Activated T-helper 1 cell treated with anti-CD3 and anti-CD28 coated beads, Interleukin-12 subunit alpha, Interleukin-12 subunit beta, Interleukin-2, Interleukin-4 antibody, amounts not matched to agents 30 ng/mL and 10 ng/mL and 1 ng/mL, durations not matched to agents 14 hours and 24 hours and 36 hours (primary cell): ENCODE data around the gene ITPR2. TPM values are rescaled to one million over a fixed set of nuclear protein-coding genes. Genes with fewer than 3 reads are reported as not detected.

ENCODE experiments used
- DNase-seq: peaks from one replicate; pipeline ENCODE4 v3.0.0; 2021; ENCODE audit warnings: low spot score
- H3K27ac Mint-ChIP-seq: one replicate; pipeline ENCODE4 v1.8.0; 2021; ENCODE audit warnings: mild to moderate bottlenecking, mixed read lengths
- H3K27me3 Mint-ChIP-seq: one replicate; pipeline ENCODE4 v1.8.0; 2022; ENCODE audit warnings: mild to moderate bottlenecking, moderate library complexity, mixed read lengths; ENCODE audit not compliant: insufficient read depth
- H3K36me3 Mint-ChIP-seq: one replicate; pipeline ENCODE4 v1.8.0; 2021; ENCODE audit warnings: low read depth, mixed read lengths
- H3K4me1 Mint-ChIP-seq: one replicate; pipeline ENCODE4 v1.8.0; 2021; ENCODE audit warnings: low read depth, mixed read lengths
- H3K4me3 Mint-ChIP-seq: one replicate; pipeline ENCODE4 v1.8.0; 2021; ENCODE audit warnings: mild to moderate bottlenecking, moderate library complexity, mixed read lengths
- H3K9me3 Mint-ChIP-seq: one replicate; pipeline ENCODE4 v1.8.0; 2021; ENCODE audit warnings: mixed read lengths
- intact Hi-C: fragments of 100-400 bp; cut with micrococcal nuclease; formaldehyde crosslinking; loops from one replicate; pipeline ENCODE4 v1.15.1; 2024
- total RNA-seq: library from RNA; stranded (reverse); gene quantifications from 2 replicates; pipeline ENCODE4 v1.2.3, GENCODE V29; 2022

The ITPR2 gene
- total RNA-seq, 1 donor from 2014 or later, result 34.2 TPM

DNA sequence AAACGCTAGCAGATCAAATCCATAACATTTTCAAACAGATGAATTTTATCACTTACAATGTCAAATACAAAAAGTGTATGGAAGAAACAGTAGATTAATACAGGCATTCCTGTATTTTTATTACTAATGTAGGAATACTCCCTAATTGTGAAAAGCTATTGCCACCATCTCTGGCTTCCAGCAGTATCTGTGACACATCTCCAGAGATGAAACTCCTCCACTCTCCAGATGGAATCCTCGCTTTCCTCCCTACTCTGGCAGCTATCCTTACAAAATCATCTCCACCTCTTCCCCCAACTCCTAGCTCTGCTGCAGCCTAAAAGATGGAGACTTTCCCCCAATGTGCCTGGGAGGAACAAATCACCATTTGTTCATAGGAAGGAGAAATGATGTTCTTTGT lies 426.2 kb downstream of the ITPR2 start:
- DNase-seq, result no peak
- no peaks in the 10 kb centered on the region for H3K4me1 Mint-ChIP-seq
- H3K27me3 Mint-ChIP-seq, result no peaks in the 10 kb centered on the region
- H3K4me3 Mint-ChIP-seq, result no peak overlapping the region
- no peaks in the 10 kb centered on the region for H3K9me3 Mint-ChIP-seq
- intact Hi-C loops, result no loop called here
- H3K36me3 Mint-ChIP-seq, result peaks cover 2% of the 10 kb centered on the region
- no peak overlapping the region for H3K27ac Mint-ChIP-seq

DNA sequence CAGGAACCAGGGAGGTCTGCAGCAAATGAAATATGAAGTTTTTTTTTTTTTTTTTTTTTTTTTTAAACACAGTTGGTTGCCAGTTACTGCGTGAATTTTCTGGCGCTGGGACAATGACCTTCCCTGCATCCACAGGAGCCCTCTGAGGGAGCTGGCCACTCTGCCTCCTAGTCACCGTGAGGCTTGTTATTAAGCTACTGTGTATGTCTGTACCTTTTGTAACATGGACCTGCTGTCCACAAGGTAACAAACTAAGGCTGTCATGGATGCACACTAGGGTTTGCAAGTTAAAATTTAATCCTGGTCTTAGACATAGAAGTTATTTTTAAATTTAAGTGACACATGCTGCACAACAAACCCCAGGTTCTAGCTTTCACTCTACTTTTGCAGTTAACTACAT lies 426.6 kb downstream of the ITPR2 start:
- H3K27ac Mint-ChIP-seq, result no peak overlapping the region

DNA sequence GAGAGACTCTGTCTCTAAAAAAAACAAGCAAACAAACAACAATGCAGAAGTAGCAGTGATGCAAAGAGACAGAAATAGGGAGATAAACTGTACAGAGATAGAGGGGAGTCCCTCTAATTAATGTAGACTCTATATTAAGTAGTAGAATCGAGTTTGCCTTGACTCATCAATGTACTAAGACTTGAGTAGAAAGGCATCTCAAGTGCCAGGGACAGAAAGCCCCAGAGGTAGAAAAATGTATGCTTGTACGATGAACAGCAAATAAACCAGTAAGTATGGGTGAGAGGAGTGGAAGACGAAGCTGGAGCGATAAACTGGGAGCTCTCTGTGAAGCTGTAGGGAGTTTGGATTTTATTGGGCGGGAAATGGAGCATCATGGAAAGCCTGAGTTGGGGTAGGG lies 429.4 kb downstream of the ITPR2 start:
- Mint-ChIP-seq H3K4me1 (no peaks in the 10 kb centered on the region), H3K4me3 (no peak overlapping the region), H3K36me3 (peaks cover 1% of the 10 kb centered on the region), H3K27ac (no peak overlapping the region), H3K9me3 (no peaks in the 10 kb centered on the region), H3K27me3 (no peaks in the 10 kb centered on the region)
- intact Hi-C loops, result no loop called here
- DNase-seq, result no peak

More for the DNA sequence above, 426.6 kb downstream of the ITPR2 start:
- no peaks in the 10 kb centered on the region for H3K27me3 Mint-ChIP-seq
- H3K9me3 Mint-ChIP-seq, result no peaks in the 10 kb centered on the region
- intact Hi-C loops, result no loop called here
- H3K36me3 Mint-ChIP-seq, result peaks cover 2% of the 10 kb centered on the region
- no peak overlapping the region for H3K4me3 Mint-ChIP-seq
- H3K4me1 Mint-ChIP-seq, result no peaks in the 10 kb centered on the region
- DNase-seq, result no peak

DNA sequence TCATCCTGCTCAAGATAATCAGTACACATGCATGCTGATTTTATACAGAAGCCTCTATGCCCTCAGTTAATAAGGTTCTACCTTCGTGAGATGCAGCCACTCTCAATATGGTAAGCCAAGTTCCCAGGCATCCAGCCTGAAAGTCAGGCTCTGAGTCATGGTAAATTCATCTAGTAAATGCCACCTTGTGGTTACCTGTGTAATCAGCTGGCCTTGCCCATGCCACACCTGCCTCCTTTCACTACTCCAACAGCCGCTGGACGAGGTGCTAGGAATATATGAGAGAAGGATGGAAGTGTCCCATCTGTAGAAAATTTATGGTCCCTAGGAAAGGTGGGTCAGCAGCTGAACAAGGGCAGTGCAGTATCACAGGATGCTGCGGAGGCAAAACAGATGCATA lies 430.3 kb downstream of the ITPR2 start:
- Mint-ChIP-seq H3K27ac (no peak overlapping the region), H3K27me3 (no peaks in the 10 kb centered on the region), H3K9me3 (no peaks in the 10 kb centered on the region), H3K4me1 (no peaks in the 10 kb centered on the region), H3K36me3 (peaks cover 1% of the 10 kb centered on the region), H3K4me3 (no peak overlapping the region)
- intact Hi-C loops, result no loop called here
- no peak for DNase-seq

DNA sequence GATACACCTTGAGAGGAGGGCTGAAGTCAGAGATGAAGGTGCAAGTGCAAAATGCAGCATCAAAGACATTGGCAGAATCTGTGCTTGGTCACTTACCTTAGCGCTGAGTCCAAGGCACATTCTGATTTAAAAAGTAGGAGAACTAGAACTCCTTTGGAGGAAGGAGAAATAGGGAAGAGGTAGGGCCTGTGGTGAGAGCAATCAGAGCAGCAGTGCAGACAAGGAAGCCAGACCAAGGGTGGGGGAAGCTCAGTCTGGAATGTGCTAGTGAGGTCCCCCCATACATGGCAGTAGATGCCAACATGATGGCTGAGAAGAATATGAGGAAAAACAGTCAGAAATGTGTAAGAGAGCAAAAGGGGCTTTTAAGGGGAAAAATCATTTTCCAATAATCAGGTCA lies 431.1 kb downstream of the ITPR2 start:
- peaks cover 1% of the 10 kb centered on the region for H3K36me3 Mint-ChIP-seq
- no peak overlapping the region for H3K4me3 Mint-ChIP-seq
- intact Hi-C loops, result no loop called here
- H3K4me1 Mint-ChIP-seq, result no peaks in the 10 kb centered on the region
- H3K9me3 Mint-ChIP-seq, result no peaks in the 10 kb centered on the region
- no peak for DNase-seq
- H3K27ac Mint-ChIP-seq, result no peak overlapping the region
- H3K27me3 Mint-ChIP-seq, result no peaks in the 10 kb centered on the region

DNA sequence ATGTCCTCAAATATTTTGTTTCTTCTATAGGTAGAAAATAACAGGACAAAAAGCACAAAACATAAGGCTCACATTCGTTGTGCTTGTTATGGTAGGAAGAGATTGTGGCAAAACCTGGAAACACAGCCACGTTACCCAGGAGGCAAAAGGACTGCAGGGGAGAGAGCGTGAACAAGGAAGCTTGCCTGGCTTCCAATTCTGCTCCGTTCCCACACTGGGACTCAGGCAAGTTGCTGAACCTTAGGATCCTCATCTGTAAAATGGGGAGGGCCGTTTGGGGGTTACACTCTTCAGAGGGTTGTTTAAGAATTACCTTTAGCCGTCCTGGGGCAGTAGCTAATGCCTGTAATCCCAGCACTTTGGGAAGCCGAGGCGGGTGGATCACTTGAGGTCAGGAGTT lies 432.4 kb downstream of the ITPR2 start:
- Mint-ChIP-seq H3K9me3 (no peaks in the 10 kb centered on the region), H3K27me3 (no peaks in the 10 kb centered on the region), H3K27ac (no peak overlapping the region), H3K4me1 (no peaks in the 10 kb centered on the region), H3K36me3 (peaks cover 1% of the 10 kb centered on the region), H3K4me3 (no peak overlapping the region)
- intact Hi-C loops, result no loop called here
- no peak for DNase-seq

DNA sequence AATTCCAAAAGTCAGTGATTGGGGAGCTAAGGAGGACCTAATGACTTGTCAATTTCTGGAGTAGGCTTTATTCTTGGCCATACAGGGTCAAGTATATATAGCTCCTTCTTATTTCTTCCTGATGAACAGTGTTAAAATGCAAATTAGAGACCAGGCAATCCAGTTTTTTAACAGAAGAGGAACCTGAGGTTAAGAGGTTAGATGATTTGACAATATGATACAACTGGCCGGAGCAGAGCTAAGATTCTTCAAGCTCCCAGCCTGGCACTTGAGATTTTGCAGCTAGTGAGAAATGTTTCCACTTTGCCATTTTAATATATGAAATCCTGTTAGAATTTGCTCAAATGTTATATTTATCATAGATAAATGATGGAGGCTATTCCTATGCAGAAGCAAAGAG lies 433.6 kb downstream of the ITPR2 start:
- Mint-ChIP-seq H3K36me3 (peaks cover 1% of the 10 kb centered on the region), H3K27ac (no peak overlapping the region), H3K9me3 (no peaks in the 10 kb centered on the region), H3K27me3 (no peaks in the 10 kb centered on the region), H3K4me1 (no peaks in the 10 kb centered on the region), H3K4me3 (no peak overlapping the region)
- intact Hi-C loops, result no loop called here
- DNase-seq, result no peak

DNA sequence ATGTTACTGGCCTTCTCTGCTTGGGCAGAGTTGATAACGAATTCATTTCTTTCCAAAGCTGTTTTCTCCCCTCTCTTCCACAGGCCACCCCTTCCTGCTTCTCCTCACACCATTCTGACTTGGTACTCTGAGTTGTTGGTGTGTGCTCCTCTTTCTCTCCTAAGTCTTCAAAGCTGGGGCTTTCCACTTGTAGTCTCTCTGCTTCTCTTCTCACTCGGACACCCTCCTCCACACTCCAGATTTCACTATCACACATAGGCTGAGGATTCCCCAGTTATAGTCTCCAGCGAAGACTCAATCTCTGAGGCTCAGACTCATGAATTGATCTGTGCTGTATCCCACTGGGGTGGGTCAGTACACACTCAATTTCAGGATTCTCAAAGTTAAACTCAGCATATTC lies 436.6 kb downstream of the ITPR2 start:
- peaks cover 1% of the 10 kb centered on the region for H3K36me3 Mint-ChIP-seq
- DNase-seq, result no peak
- H3K9me3 Mint-ChIP-seq, result no peaks in the 10 kb centered on the region
- H3K27me3 Mint-ChIP-seq, result no peaks in the 10 kb centered on the region
- intact Hi-C loops, result no loop called here
- H3K27ac Mint-ChIP-seq, result no peak overlapping the region
- H3K4me3 Mint-ChIP-seq, result no peak overlapping the region
- H3K4me1 Mint-ChIP-seq, result no peaks in the 10 kb centered on the region

DNA sequence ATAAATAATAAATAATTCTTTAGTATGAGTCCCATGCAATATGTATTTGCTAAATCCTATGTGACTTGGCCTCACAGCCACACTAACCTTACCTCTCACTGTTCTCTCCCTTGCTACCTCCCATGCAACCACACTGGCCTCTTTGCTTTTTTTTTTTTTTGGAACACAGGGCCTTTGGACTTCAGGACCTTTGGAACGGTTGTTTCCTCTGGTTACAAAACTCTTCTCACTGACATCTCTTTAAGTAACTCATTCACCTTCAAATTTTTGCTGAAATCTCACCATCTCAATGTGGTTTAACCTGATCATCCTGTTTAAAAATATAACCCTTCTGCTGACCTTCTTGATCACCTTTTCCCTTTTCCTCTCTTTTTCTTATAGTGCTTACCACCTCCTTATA lies 443.7 kb downstream of the ITPR2 start:
- intact Hi-C loops, result no loop called here
- Mint-ChIP-seq H3K27ac (no peak overlapping the region), H3K9me3 (no peaks in the 10 kb centered on the region), H3K4me1 (no peaks in the 10 kb centered on the region), H3K4me3 (no peak overlapping the region), H3K36me3 (peaks cover 21% of the 10 kb centered on the region), H3K27me3 (no peaks in the 10 kb centered on the region)
- no peak for DNase-seq

DNA sequence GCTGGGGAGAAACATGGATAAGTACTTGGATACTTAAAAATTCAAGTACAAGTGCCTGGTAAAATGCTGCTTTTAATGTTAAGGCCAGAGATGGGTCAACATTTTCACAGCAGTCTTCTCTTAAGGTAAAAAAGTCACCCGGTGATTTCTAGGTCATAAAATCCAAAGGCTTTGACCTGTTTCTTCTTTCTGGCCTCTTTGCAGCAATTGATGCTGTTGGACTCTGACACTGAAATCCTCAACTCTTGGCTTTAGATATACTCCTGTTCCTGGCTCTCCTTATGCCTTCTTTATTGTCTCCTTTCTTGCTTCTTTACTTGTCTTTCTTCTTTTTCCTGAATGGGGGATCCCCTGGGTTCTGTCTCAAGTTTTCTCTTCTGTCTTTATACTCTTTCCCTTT lies 448.5 kb downstream of the ITPR2 start:
- Mint-ChIP-seq H3K27me3 (no peaks in the 10 kb centered on the region), H3K9me3 (no peaks in the 10 kb centered on the region), H3K36me3 (peaks cover 26% of the 10 kb centered on the region), H3K27ac (no peak overlapping the region), H3K4me1 (no peaks in the 10 kb centered on the region), H3K4me3 (no peak overlapping the region)
- DNase-seq, result no peak
- intact Hi-C loops, result no loop called here

DNA sequence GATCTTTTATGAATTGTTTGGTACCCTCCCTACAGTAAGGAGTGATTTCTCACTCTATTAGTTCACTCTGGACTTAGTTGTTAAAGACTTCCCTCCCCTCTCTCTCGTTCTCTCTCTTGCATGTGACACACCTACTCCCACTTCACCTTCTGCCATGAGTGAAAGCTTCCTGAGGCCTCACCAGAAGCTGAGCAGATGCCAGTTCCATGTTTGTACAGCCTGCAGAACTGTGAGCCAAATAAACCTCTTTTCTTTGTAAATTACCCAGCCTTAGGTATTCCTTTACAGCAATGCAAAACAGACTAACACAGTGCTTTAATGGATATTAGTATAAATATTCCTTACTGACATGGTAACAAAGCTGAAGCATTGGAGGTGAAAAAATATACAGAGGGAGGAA lies 450.0 kb downstream of the ITPR2 start:
- H3K27ac Mint-ChIP-seq, result no peak overlapping the region
- no peaks in the 10 kb centered on the region for H3K4me1 Mint-ChIP-seq
- H3K4me3 Mint-ChIP-seq, result no peak overlapping the region
- no peaks in the 10 kb centered on the region for H3K27me3 Mint-ChIP-seq
- no peak for DNase-seq
- intact Hi-C loops, result no loop called here
- H3K9me3 Mint-ChIP-seq, result no peaks in the 10 kb centered on the region
- H3K36me3 Mint-ChIP-seq, result peaks cover 20% of the 10 kb centered on the region

DNA sequence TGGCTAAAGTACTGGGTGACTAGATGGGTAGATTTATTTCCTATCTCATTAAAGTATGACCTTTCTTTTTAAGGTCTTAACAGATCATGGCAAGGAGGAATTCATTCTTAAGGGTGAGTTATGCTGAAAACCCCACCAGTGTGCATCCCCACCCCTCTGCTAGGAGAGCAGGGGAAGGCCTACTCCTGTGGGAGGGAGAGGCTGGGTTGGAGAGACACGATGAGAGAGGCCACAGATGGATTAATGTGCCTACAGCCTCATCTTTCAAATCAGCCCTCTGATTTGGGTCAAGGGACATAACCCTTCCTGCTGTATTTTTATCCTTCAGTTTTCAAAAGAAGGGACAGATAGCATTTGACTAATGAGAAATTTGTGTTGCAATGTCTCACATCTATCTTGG lies 452.1 kb downstream of the ITPR2 start:
- no peak for DNase-seq
- no peaks in the 10 kb centered on the region for H3K9me3 Mint-ChIP-seq
- intact Hi-C loops, result no loop called here
- H3K27me3 Mint-ChIP-seq, result no peaks in the 10 kb centered on the region
- no peak overlapping the region for H3K4me3 Mint-ChIP-seq
- H3K36me3 Mint-ChIP-seq, result peaks cover 19% of the 10 kb centered on the region
- H3K4me1 Mint-ChIP-seq, result no peaks in the 10 kb centered on the region
- H3K27ac Mint-ChIP-seq, result no peak overlapping the region

DNA sequence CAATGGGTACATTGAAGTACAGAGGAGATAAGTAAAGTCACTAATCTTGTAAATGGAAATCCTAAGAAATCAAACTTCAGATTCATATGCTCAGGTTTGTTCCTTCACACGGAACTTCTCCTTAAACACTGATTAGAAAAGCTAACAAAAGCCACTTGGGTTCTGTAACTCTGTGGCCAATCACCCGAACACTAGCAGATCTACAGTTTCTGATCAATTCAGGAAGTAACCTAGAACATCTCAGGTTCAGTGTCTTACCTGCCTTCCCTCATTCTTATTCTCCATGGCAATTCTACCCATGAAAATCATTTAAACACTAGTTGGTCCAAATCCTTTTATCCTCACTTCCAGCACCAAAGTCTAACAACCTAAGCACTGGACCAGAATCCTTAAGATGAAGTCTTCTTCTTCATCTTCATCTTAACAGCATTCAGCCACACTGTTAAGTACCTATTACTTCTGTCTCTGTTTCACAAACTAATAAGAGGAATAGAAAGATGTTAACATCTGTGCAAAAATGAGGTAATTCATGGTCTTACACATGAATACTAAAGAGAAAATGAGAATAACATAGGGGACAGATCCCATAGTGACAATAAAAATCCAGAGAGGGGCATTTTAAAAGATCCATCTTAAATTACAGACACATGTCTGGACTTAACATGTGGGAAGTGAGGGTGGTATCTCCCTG lies 453.1 kb downstream of the ITPR2 start:
- Mint-ChIP-seq H3K27me3 (no peaks in the 10 kb centered on the region), H3K4me1 (no peaks in the 10 kb centered on the region), H3K27ac (no peak overlapping the region), H3K4me3 (no peak overlapping the region), H3K9me3 (no peaks in the 10 kb centered on the region), H3K36me3 (peaks cover 9% of the 10 kb centered on the region)
- no peak for DNase-seq
- intact Hi-C loops, result no loop called here

DNA sequence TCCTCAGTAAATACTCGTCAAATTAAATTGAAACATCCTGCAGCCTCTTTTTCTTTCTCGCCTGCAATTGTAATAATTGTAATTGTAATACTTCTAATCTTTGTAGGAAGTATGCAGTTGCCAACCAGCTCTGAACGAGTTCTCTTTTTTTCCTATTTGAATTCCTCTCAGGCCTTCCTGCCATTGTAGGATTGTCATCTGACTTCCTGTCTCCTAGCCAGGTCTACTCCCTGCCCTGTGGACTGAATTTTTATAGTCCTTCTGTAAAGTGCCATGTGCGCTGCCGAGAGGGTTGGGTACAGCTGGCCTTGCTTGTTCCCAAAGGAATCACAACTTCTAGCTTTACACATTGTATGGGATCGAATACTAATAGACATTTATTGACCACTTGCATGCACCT lies 454.3 kb downstream of the ITPR2 start:
- Mint-ChIP-seq H3K4me1 (no peaks in the 10 kb centered on the region), H3K9me3 (no peaks in the 10 kb centered on the region), H3K36me3 (peaks cover 4% of the 10 kb centered on the region), H3K27me3 (no peaks in the 10 kb centered on the region), H3K4me3 (no peak overlapping the region), H3K27ac (no peak overlapping the region)
- intact Hi-C loops, result no loop called here
- DNase-seq, result no peak
